HEK293 (cell line): Measurements from ENCODE around the gene TTYH1.

Source experiments
- KLF9 ChIP-seq: fragments of 450-650 bp; formaldehyde crosslinking; IDR thresholded peaks from 2 replicates; pipeline ENCODE4 v1.5.1; 2016; ENCODE audit warnings: missing biosample characterization, missing genetic modification characterization, low read depth
- TCF7L2 ChIP-seq: IDR thresholded peaks from 2 replicates; pipeline ENCODE4 v1.6.1; 2011; ENCODE audit warnings: low read depth, mild to moderate bottlenecking, inconsistent platforms, low read length, moderate library complexity, borderline replicate concordance
- YY1 ChIP-seq: fragments of 450-650 bp; formaldehyde crosslinking; IDR thresholded peaks from 2 replicates; pipeline ENCODE4 v1.5.1; 2018; ENCODE audit warnings: missing biosample characterization, missing genetic modification characterization
- ZNF175 ChIP-seq: fragments of 450-650 bp; formaldehyde crosslinking; IDR thresholded peaks from 2 replicates; pipeline ENCODE4 v1.5.1; 2016; ENCODE audit warnings: missing biosample characterization, missing genetic modification characterization
- ZNF274 ChIP-seq, 2 experiments: fragments of 200-500 bp in 1 of 2; fragments of 450-650 bp in 1 of 2; sonication (Bioruptor generic) in 1 of 2; formaldehyde crosslinking in 1 of 2; IDR thresholded peaks; 2 replicates each; pipeline versions ENCODE4 v1.5.1 to v1.6.1; 2014 to 2016; ENCODE audit warnings: borderline replicate concordance in 1 of 2, inconsistent platforms in 1 of 2, low read length in 1 of 2, missing biosample characterization in 1 of 2, missing genetic modification characterization in 1 of 2
- ZNF664 ChIP-seq: fragments of 450-650 bp; formaldehyde crosslinking; IDR thresholded peaks from 2 replicates; pipeline ENCODE4 v1.5.1; 2016; ENCODE audit warnings: missing biosample characterization, missing genetic modification characterization
- ZNF785 ChIP-seq: fragments of 450-650 bp; formaldehyde crosslinking; IDR thresholded peaks from 2 replicates; pipeline ENCODE4 v1.5.1; 2016; ENCODE audit warnings: missing biosample characterization, missing genetic modification characterization
- TF ChIP-seq, protein P1 (sequence below): fragments of 450-650 bp; formaldehyde crosslinking; IDR thresholded peaks from 2 replicates; pipeline ENCODE4 v1.5.1; 2016; ENCODE audit warnings: missing biosample characterization, missing genetic modification characterization
- TF ChIP-seq, protein P2 (sequence below): fragments of 450-650 bp; formaldehyde crosslinking; IDR thresholded peaks from 2 replicates; pipeline ENCODE4 v1.5.1; 2016; ENCODE audit warnings: missing biosample characterization, missing genetic modification characterization, low read depth
- TF ChIP-seq, protein P3 (sequence below): fragments of 450-650 bp; formaldehyde crosslinking; IDR thresholded peaks from 2 replicates; pipeline ENCODE4 v1.5.1; 2017; ENCODE audit warnings: missing biosample characterization, missing genetic modification characterization

- TF ChIP-seq, protein P1, sequence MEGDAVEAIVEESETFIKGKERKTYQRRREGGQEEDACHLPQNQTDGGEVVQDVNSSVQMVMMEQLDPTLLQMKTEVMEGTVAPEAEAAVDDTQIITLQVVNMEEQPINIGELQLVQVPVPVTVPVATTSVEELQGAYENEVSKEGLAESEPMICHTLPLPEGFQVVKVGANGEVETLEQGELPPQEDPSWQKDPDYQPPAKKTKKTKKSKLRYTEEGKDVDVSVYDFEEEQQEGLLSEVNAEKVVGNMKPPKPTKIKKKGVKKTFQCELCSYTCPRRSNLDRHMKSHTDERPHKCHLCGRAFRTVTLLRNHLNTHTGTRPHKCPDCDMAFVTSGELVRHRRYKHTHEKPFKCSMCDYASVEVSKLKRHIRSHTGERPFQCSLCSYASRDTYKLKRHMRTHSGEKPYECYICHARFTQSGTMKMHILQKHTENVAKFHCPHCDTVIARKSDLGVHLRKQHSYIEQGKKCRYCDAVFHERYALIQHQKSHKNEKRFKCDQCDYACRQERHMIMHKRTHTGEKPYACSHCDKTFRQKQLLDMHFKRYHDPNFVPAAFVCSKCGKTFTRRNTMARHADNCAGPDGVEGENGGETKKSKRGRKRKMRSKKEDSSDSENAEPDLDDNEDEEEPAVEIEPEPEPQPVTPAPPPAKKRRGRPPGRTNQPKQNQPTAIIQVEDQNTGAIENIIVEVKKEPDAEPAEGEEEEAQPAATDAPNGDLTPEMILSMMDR (tag by site-specific recombination) = no peak
- TF ChIP-seq TCF7L2 = no peak
- TF ChIP-seq ZNF664 = no peak
- no peak for TF ChIP-seq YY1 (tag by site-specific recombination)
- no peak for TF ChIP-seq ZNF175
- TF ChIP-seq KLF9 (tag by site-specific recombination) = peak; percentile 66
- no peak for TF ChIP-seq ZNF274 (IDR thresholded peaks at IDR 0.05; ENCODE audit: low read length)
- TF ChIP-seq ZNF274 (tag by site-specific recombination; IDR thresholded peaks at IDR 0.05; ENCODE audit: borderline replicate concordance) = no peak
- TF ChIP-seq, protein P2, sequence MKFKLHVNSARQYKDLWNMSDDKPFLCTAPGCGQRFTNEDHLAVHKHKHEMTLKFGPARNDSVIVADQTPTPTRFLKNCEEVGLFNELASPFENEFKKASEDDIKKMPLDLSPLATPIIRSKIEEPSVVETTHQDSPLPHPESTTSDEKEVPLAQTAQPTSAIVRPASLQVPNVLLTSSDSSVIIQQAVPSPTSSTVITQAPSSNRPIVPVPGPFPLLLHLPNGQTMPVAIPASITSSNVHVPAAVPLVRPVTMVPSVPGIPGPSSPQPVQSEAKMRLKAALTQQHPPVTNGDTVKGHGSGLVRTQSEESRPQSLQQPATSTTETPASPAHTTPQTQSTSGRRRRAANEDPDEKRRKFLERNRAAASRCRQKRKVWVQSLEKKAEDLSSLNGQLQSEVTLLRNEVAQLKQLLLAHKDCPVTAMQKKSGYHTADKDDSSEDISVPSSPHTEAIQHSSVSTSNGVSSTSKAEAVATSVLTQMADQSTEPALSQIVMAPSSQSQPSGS (tag by site-specific recombination) = no peak
- no peak for TF ChIP-seq ZNF785 (tag by site-specific recombination)
- TF ChIP-seq, protein P3, sequence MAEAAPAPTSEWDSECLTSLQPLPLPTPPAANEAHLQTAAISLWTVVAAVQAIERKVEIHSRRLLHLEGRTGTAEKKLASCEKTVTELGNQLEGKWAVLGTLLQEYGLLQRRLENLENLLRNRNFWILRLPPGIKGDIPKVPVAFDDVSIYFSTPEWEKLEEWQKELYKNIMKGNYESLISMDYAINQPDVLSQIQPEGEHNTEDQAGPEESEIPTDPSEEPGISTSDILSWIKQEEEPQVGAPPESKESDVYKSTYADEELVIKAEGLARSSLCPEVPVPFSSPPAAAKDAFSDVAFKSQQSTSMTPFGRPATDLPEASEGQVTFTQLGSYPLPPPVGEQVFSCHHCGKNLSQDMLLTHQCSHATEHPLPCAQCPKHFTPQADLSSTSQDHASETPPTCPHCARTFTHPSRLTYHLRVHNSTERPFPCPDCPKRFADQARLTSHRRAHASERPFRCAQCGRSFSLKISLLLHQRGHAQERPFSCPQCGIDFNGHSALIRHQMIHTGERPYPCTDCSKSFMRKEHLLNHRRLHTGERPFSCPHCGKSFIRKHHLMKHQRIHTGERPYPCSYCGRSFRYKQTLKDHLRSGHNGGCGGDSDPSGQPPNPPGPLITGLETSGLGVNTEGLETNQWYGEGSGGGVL (tag by site-specific recombination) = peak; percentile 53
These were observed 58.0 kb downstream of the TTYH1 start, which contains the start of gene CDC42EP5 for GRCh38 chr19:54473071-54473891.
